Upper lobe of left lung (tissue), 4 donors: ENCODE data around the gene ROCK2.

ENCODE experiments used
- POLR2A ChIP-seq, 4 donors: fragments of 450-650 bp; IDR thresholded peaks; one replicate each; pipeline ENCODE4 v1.5.1; 2016 to 2017; ENCODE audit warnings: antibody characterized with exemption in 4 of 4, mild to moderate bottlenecking in 2 of 4
- TF ChIP-seq, protein P1 (sequence below), 6 experiments: fragments of 450-650 bp in 4 of 6; fragments of 200-600 bp in 2 of 6; sonication (generic) in 2 of 6; IDR thresholded peaks; one replicate each; pipeline ENCODE4 v1.5.1; 2016 to 2019; ENCODE audit warnings: antibody characterized with exemption in 6 of 6

DNA sequence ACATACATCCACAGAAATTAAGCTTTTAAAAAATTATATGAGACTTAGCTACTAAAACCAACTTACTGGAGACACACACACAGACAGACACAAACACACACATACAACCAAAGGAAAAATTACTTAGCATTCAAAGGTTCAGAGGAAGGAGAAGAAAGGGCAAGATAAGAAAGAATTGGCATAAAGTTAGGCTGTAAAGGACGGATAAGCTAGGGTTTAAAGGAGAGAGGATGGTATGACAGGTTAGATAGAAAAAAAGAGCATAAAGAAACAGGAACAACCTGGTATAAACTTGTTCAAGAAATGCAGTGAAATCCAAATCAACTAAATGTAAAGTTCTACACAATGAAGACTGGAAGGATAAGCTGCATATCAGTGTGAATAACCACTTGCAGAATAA lies 115.7 kb downstream of the ROCK2 start:
- no peak for TF ChIP-seq POLR2A (IDR thresholded peaks at IDR 0.05)
- TF ChIP-seq, protein P1, sequence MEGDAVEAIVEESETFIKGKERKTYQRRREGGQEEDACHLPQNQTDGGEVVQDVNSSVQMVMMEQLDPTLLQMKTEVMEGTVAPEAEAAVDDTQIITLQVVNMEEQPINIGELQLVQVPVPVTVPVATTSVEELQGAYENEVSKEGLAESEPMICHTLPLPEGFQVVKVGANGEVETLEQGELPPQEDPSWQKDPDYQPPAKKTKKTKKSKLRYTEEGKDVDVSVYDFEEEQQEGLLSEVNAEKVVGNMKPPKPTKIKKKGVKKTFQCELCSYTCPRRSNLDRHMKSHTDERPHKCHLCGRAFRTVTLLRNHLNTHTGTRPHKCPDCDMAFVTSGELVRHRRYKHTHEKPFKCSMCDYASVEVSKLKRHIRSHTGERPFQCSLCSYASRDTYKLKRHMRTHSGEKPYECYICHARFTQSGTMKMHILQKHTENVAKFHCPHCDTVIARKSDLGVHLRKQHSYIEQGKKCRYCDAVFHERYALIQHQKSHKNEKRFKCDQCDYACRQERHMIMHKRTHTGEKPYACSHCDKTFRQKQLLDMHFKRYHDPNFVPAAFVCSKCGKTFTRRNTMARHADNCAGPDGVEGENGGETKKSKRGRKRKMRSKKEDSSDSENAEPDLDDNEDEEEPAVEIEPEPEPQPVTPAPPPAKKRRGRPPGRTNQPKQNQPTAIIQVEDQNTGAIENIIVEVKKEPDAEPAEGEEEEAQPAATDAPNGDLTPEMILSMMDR (IDR thresholded peaks at IDR 0.05) = no peak
